GM18907 (cell line): Measurements from ENCODE around the gene FBH1.
"Not testable (repeated sequence)": the region's sequence is repeated elsewhere in the genome, so short reads cannot be mapped to it uniquely, and the experiment has no call there.

Experiments
- ATAC-seq: cut with Tn5 transposase; IDR thresholded peaks from one replicate; pipeline ENCODE4 v1.9.1; 2021; ENCODE audit warnings: mild to moderate bottlenecking, moderate library complexity; ENCODE audit not compliant: unreplicated experiment

FBH1 gene

GRCh38 chr10:5873515-5873995 lies 16.5 kb upstream of the FBH1 start:
- peak; percentile 81 for ATAC-seq

- ATAC-seq = no peak
Observed at GRCh38 chr10:5876181-5876768, 13.8 kb upstream of the FBH1 start.

- ATAC-seq = not testable (repeated sequence)
Observed at GRCh38 chr10:5877041-5877440, 13.0 kb upstream of the FBH1 start.

- no peak for ATAC-seq
Observed at GRCh38 chr10:5882961-5883360, 7.1 kb upstream of the FBH1 start.

GRCh38 chr10:5885619-5886018 lies 4.4 kb upstream of the FBH1 start:
- no peak for ATAC-seq

GRCh38 chr10:5887029-5887428 lies 3.0 kb upstream of the FBH1 start:
- ATAC-seq = no peak

GRCh38 chr10:5887641-5888040 lies 2.4 kb upstream of the FBH1 start:
- ATAC-seq = no peak

- ATAC-seq = no peak
Observed at GRCh38 chr10:5888351-5888750, 1.7 kb upstream of the FBH1 start.

GRCh38 chr10:5888843-5889623 lies 1.0 kb upstream of the FBH1 start:
- peak; percentile 39 for ATAC-seq

- ATAC-seq = peak; percentile 4
Observed at GRCh38 chr10:5890452-5890915, 441 bp downstream of the FBH1 start.

- no peak for ATAC-seq
Observed at GRCh38 chr10:5891009-5891408, 966 bp downstream of the FBH1 start.

GRCh38 chr10:5892007-5892406 lies 2.0 kb downstream of the FBH1 start:
- no peak for ATAC-seq

- no peak for ATAC-seq
Observed at GRCh38 chr10:5893321-5893720, 3.3 kb downstream of the FBH1 start.

GRCh38 chr10:5894403-5894802 lies 4.4 kb downstream of the FBH1 start:
- ATAC-seq = no peak

- no peak for ATAC-seq
Observed at GRCh38 chr10:5894873-5895272, 4.8 kb downstream of the FBH1 start.

- ATAC-seq = no peak
Observed at GRCh38 chr10:5895365-5895764, 5.3 kb downstream of the FBH1 start.

GRCh38 chr10:5895804-5896203 lies 5.8 kb downstream of the FBH1 start:
- peak; percentile 61 for ATAC-seq

- ATAC-seq = no peak
Observed at GRCh38 chr10:5896208-5897052, 6.4 kb downstream of the FBH1 start.

- no peak for ATAC-seq
Observed at GRCh38 chr10:5897053-5897340, 7.0 kb downstream of the FBH1 start.

- ATAC-seq = no peak
Observed at GRCh38 chr10:5897504-5897903, 7.5 kb downstream of the FBH1 start.

- ATAC-seq = no peak
Observed at GRCh38 chr10:5898163-5898562, 8.1 kb downstream of the FBH1 start.

GRCh38 chr10:5900247-5900646 lies 10.2 kb downstream of the FBH1 start:
- ATAC-seq = no peak
